HCT116 (cell line): ENCODE measurements around the gene TIAM1. TPM values are rescaled to one million over a fixed set of nuclear protein-coding genes. Genes with fewer than 3 reads are reported as not detected.

ENCODE experiments used
- ATAC-seq: fragments of 200-7000 bp; cut with Tn5 transposase; 2 replicates; pipeline ENCODE4 v1.9.1; 2020; ENCODE audit warnings: mild to moderate bottlenecking, moderate library complexity
- BruUV-seq: library from RNA; stranded (reverse); fragments of 400-500 nt; replicated peaks from 2 replicates; lab custom pipeline; 2021; lab: Mats Ljungman, UMichigan
- CTCF ChIA-PET: fragments of 300-600 bp; sonication (Branson Sonifier 250); formaldehyde crosslinking; loops from one replicate; lab custom pipeline; 2021; ENCODE audit warnings: antibody characterized with exemption; lab: Charles Lee
- POLR2A ChIA-PET: fragments of 300-600, 350-600 bp; sonication (Branson Sonifier 250); formaldehyde crosslinking; loops from one replicate; lab custom pipeline; 2021; ENCODE audit warnings: antibody characterized with exemption; lab: Charles Lee
- RAD21 ChIA-PET, 2 experiments: fragments of 300-600 bp; sonication (Branson Sonifier 250); formaldehyde crosslinking; loops; one replicate each; lab custom pipeline; 2023; ENCODE audit warnings: low total read pairs in 2 of 2; ENCODE audit not compliant: uncharacterized antibody in 2 of 2, unreplicated experiment in 2 of 2, low non-redundant PET in 1 of 2; lab: Charles Lee
- DNase-seq: peaks from one replicate; pipeline ENCODE4 v3.0.0-alpha.2; 2010; ENCODE audit warnings: low read depth, low spot score
- H2AFZ ChIP-seq: fragments of 200-600 bp; shearing (Covaris generic), sonication (generic); 2 replicates; pipeline ENCODE4 v1.6.1; 2017; ENCODE audit warnings: low read depth, mixed run types, mixed read lengths, antibody characterized with exemption, low read length; ENCODE audit not compliant: poor library complexity, severe bottlenecking
- H3K27ac ChIP-seq: 2 replicates; pipeline ENCODE4 v1.5.1; 2012; ENCODE audit warnings: low read depth, low read length
- H3K27me3 ChIP-seq: fragments of 200-600 bp; sonication (generic); 2 replicates; pipeline ENCODE4 v1.6.1; 2016; ENCODE audit warnings: mixed run types, low read length, mixed read lengths; ENCODE audit not compliant: insufficient read depth
- H3K36me3 ChIP-seq, 2 experiments: fragments of 200-500 bp in 1 of 2; fragments of 200-600 bp in 1 of 2; sonication (Bioruptor generic) in 1 of 2; sonication (generic) in 1 of 2; 2 replicates each; pipeline versions ENCODE4 v1.5.1 to v1.6.1; 2014 to 2016; ENCODE audit warnings: low read length in 2 of 2, inconsistent platforms in 1 of 2, mixed read lengths in 1 of 2, mixed run types in 1 of 2; ENCODE audit not compliant: insufficient read depth in 2 of 2, control insufficient read depth in 1 of 2
- H3K4me1 ChIP-seq, 2 experiments: fragments of 200-600 bp in 1 of 2; sonication (generic) in 1 of 2; 2 replicates each; pipeline versions ENCODE4 v1.5.1 to v1.6.1; 2012 to 2017; ENCODE audit warnings: low read length in 2 of 2, inconsistent platforms in 1 of 2, mild to moderate bottlenecking in 1 of 2, mixed read lengths in 1 of 2, mixed run types in 1 of 2, moderate library complexity in 1 of 2; ENCODE audit not compliant: insufficient read depth in 2 of 2, control insufficient read depth in 1 of 2
- H3K4me2 ChIP-seq: fragments of 200-600 bp; sonication (generic); 2 replicates; pipeline ENCODE4 v1.6.1; 2017; ENCODE audit warnings: mixed run types, low read length, mixed read lengths
- H3K4me3 ChIP-seq, 2 experiments: fragments of 200-600 bp in 1 of 2; sonication (generic) in 1 of 2; replicated peaks in 1 of 2; 2 replicates each; pipeline ENCODE4 v1.5.1; 2011 to 2016; ENCODE audit warnings: low read length in 2 of 2, control low read depth in 1 of 2, low read depth in 1 of 2, mild to moderate bottlenecking in 1 of 2, mixed read lengths in 1 of 2, mixed run types in 1 of 2
- H3K79me2 ChIP-seq: fragments of 200-600 bp; sonication (generic); 2 replicates; pipeline ENCODE4 v1.6.1; 2017; ENCODE audit warnings: mild to moderate bottlenecking, mixed run types, low read length, moderate library complexity, mixed read lengths; ENCODE audit not compliant: insufficient read depth
- H3K9ac ChIP-seq: fragments of 200-600 bp; sonication (generic); 2 replicates; pipeline ENCODE4 v1.6.1; 2016; ENCODE audit warnings: low read length, mixed read lengths
- H3K9me2 ChIP-seq: fragments of 200-600 bp; sonication (generic), shearing (Covaris generic); 2 replicates; pipeline ENCODE4 v1.6.1; 2017; ENCODE audit warnings: mixed run types, mild to moderate bottlenecking, moderate library complexity; ENCODE audit not compliant: insufficient read depth
- H3K9me3 ChIP-seq, 2 experiments: fragments of 200-500 bp in 1 of 2; fragments of 200-600 bp in 1 of 2; sonication (Bioruptor generic) in 1 of 2; sonication (generic) in 1 of 2; 2 replicates each; pipeline ENCODE4 v1.6.1; 2014 to 2017; ENCODE audit warnings: low read length in 2 of 2, mixed read lengths in 2 of 2, inconsistent platforms in 1 of 2, low read depth in 1 of 2, mild to moderate bottlenecking in 1 of 2, mixed run types in 1 of 2, moderate library complexity in 1 of 2; ENCODE audit not compliant: control insufficient read depth in 1 of 2, insufficient read depth in 1 of 2
- H4K20me1 ChIP-seq: fragments of 200-600 bp; sonication (generic), shearing (Covaris generic); 2 replicates; pipeline ENCODE4 v1.6.1; 2017; ENCODE audit warnings: mixed run types, mild to moderate bottlenecking, moderate library complexity; ENCODE audit not compliant: insufficient read depth
- CEBPB ChIP-seq: IDR thresholded peaks from 2 replicates; pipeline ENCODE4 v1.6.1; 2012; ENCODE audit warnings: low read depth
- EGR1 ChIP-seq: IDR thresholded peaks from 2 replicates; pipeline ENCODE4 v1.6.1; 2012; ENCODE audit warnings: low read depth
- EZH2phosphoT487 ChIP-seq: fragments of 200-600 bp; IDR thresholded peaks from 2 replicates; pipeline ENCODE4 v1.6.1; 2018; ENCODE audit warnings: antibody characterized with exemption, borderline replicate concordance
- FOSL1 ChIP-seq: IDR thresholded peaks from 2 replicates; pipeline ENCODE4 v1.6.1; 2012; ENCODE audit warnings: low read depth
- JUND ChIP-seq: IDR thresholded peaks from 2 replicates; pipeline ENCODE4 v1.6.1; 2012
- SIN3A ChIP-seq: IDR thresholded peaks from 2 replicates; pipeline ENCODE4 v1.6.1; 2012; ENCODE audit warnings: low read depth
- TCF7L2 ChIP-seq: IDR thresholded peaks from 2 replicates; pipeline ENCODE4 v1.7.0; 2011; ENCODE audit warnings: borderline replicate concordance, inconsistent platforms; ENCODE audit not compliant: insufficient read depth, insufficient read length; ENCODE audit errors: extremely low read depth
- ZFX ChIP-seq: fragments of 450-650 bp; IDR thresholded peaks from 2 replicates; pipeline ENCODE4 v1.6.1; 2017
- intact Hi-C: fragments of 100-400 bp; cut with micrococcal nuclease; formaldehyde crosslinking; loops from 2 replicates; pipeline ENCODE4 v1.10.0; 2022
- total RNA-seq: library from RNA; stranded (reverse); gene quantifications from one replicate; pipeline ENCODE4 v1.2.1, GENCODE V29; 2021; ENCODE audit not compliant: unreplicated experiment
- TF ChIP-seq, protein P1 (sequence below): IDR thresholded peaks from 2 replicates; pipeline ENCODE4 v1.6.1; 2011; ENCODE audit warnings: mild to moderate bottlenecking, low read length, moderate library complexity; ENCODE audit not compliant: insufficient replicate concordance; ENCODE audit errors: extremely low read depth
- TF ChIP-seq, protein P2 (sequence below): IDR thresholded peaks from 2 replicates; pipeline ENCODE4 v1.6.1; 2012; ENCODE audit warnings: low read depth
- TF ChIP-seq, protein P3 (sequence below): IDR thresholded peaks from 2 replicates; pipeline ENCODE4 v1.6.1; 2012

TIAM1 gene
- total RNA-seq, 1 experiment from 2014 or later = 47.8 TPM

DNA sequence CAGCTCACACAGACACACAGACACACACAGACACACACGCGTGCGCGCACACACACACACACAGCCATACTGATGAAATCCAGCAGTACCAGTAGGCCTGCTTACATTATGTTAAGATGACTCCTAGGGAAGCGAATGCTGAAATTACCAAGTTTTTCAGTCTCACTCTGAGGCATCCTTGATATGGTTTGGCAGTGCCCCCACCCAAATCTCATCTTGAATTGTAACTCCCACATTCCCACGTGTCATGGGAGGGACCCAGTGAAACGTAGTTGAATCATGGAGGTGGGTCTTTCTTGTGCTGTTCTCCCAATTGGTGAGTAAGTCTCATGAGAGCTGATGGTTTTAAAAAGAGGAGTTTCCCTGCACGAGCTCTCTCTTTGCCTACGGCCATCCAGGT lies 64.1 kb downstream of the TIAM1 start:
- H4K20me1 ChIP-seq = no peaks in the 10 kb centered on the region
- intact Hi-C loops = loop anchor here (5.0 kb wide), 1 partner anchor 72 kb away; no protein-coding TSS in a partner anchor
- ChIA-PET RAD21 (no interaction called here), POLR2A (no interaction called here), CTCF (no interaction called here)
- no peak overlapping the region for H3K4me2 ChIP-seq
- H3K9me3 ChIP-seq = no peaks in the 10 kb centered on the region
- no peak overlapping the region for H2AFZ ChIP-seq
- TF ChIP-seq JUND = no peak
- TF ChIP-seq EZH2phosphoT487 = no peak
- TF ChIP-seq, protein P1, sequence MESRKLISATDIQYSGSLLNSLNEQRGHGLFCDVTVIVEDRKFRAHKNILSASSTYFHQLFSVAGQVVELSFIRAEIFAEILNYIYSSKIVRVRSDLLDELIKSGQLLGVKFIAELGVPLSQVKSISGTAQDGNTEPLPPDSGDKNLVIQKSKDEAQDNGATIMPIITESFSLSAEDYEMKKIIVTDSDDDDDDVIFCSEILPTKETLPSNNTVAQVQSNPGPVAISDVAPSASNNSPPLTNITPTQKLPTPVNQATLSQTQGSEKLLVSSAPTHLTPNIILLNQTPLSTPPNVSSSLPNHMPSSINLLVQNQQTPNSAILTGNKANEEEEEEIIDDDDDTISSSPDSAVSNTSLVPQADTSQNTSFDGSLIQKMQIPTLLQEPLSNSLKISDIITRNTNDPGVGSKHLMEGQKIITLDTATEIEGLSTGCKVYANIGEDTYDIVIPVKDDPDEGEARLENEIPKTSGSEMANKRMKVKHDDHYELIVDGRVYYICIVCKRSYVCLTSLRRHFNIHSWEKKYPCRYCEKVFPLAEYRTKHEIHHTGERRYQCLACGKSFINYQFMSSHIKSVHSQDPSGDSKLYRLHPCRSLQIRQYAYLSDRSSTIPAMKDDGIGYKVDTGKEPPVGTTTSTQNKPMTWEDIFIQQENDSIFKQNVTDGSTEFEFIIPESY = no peak
- TF ChIP-seq ZFX = no peak
- TF ChIP-seq FOSL1 = no peak
- BruUV-seq = no TSS peak
- no peak for DNase-seq
- no peaks in the 10 kb centered on the region; the same call in 1 of the 2 replicates for H3K79me2 ChIP-seq
- no peak for ATAC-seq
- H3K27me3 ChIP-seq = no peaks in the 10 kb centered on the region
- H3K9ac ChIP-seq = no peak overlapping the region
- peaks cover 38% of the 10 kb centered on the region in 2 experiments for H3K4me1 ChIP-seq
- no peaks in the 10 kb centered on the region; the same call in 1 of the 2 replicates for H3K9me2 ChIP-seq
- H3K36me3 ChIP-seq = no peaks in the 10 kb centered on the region
- no peak overlapping the region for H3K27ac ChIP-seq
- no peak overlapping the region for H3K4me3 ChIP-seq

DNA sequence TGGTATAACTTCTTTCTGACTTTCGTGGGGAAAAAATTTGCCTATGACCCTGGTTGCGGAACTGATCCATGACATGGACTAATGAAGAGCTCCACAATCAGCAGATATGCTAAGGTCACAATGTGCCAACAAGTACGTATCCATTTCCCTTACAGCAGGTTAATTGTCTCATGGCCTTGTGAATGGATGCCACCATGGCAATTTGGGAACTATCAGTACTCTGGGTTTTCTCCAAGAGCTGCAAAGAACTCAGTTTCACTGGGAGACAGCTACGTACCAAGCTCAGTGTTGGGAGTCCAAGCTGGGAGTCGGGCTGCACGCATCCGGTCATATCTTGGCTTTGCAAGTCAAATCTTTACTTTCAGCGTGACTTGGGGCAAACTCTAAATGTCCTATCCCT lies 64.8 kb downstream of the TIAM1 start:
- Histone ChIP-seq H2AFZ (no peak overlapping the region), H3K9me2 (no peaks in the 10 kb centered on the region; the same call in 1 of the 2 replicates), H3K9me3 (no peaks in the 10 kb centered on the region), H3K27me3 (no peaks in the 10 kb centered on the region), H3K36me3 (no peaks in the 10 kb centered on the region), H3K4me2 (no peak overlapping the region), H3K27ac (no peak overlapping the region), H3K9ac (no peak overlapping the region), H3K4me1 (peaks cover 35 to 36% of the 10 kb centered on the region in 2 experiments), H3K79me2 (no peaks in the 10 kb centered on the region; the same call in 1 of the 2 replicates), H3K4me3 (no peak overlapping the region), H4K20me1 (no peaks in the 10 kb centered on the region)
- intact Hi-C loops = no loop called here
- ChIA-PET CTCF (no interaction called here), RAD21 (no interaction called here), POLR2A (no interaction called here)
- DNase-seq (no peak), ATAC-seq (no peak)
- BruUV-seq = no TSS peak
- TF ChIP-seq, protein P1 = no peak
- TF ChIP-seq, protein P2, sequence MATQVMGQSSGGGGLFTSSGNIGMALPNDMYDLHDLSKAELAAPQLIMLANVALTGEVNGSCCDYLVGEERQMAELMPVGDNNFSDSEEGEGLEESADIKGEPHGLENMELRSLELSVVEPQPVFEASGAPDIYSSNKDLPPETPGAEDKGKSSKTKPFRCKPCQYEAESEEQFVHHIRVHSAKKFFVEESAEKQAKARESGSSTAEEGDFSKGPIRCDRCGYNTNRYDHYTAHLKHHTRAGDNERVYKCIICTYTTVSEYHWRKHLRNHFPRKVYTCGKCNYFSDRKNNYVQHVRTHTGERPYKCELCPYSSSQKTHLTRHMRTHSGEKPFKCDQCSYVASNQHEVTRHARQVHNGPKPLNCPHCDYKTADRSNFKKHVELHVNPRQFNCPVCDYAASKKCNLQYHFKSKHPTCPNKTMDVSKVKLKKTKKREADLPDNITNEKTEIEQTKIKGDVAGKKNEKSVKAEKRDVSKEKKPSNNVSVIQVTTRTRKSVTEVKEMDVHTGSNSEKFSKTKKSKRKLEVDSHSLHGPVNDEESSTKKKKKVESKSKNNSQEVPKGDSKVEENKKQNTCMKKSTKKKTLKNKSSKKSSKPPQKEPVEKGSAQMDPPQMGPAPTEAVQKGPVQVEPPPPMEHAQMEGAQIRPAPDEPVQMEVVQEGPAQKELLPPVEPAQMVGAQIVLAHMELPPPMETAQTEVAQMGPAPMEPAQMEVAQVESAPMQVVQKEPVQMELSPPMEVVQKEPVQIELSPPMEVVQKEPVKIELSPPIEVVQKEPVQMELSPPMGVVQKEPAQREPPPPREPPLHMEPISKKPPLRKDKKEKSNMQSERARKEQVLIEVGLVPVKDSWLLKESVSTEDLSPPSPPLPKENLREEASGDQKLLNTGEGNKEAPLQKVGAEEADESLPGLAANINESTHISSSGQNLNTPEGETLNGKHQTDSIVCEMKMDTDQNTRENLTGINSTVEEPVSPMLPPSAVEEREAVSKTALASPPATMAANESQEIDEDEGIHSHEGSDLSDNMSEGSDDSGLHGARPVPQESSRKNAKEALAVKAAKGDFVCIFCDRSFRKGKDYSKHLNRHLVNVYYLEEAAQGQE = no peak
- TF ChIP-seq, protein P3, sequence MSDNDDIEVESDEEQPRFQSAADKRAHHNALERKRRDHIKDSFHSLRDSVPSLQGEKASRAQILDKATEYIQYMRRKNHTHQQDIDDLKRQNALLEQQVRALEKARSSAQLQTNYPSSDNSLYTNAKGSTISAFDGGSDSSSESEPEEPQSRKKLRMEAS = no peak
- TF ChIP-seq EGR1 = no peak
- TF ChIP-seq CEBPB = no peak
- TF ChIP-seq TCF7L2 = no peak
- no peak for TF ChIP-seq SIN3A
